IMR-90 (cell line): ENCODE results near the gene FMO4. TPM values are rescaled to one million over a fixed set of nuclear protein-coding genes. Genes with fewer than 3 reads are reported as not detected.

Experiments used
- ATAC-seq: fragments of 200-7000 bp; cut with Tn5 transposase; 2 replicates; pipeline ENCODE4 v1.9.1; 2020; ENCODE audit warnings: low read depth, mild to moderate bottlenecking, moderate library complexity
- BruUV-seq: library from RNA; stranded (reverse); fragments of 400-500 nt; replicated peaks from 2 replicates; lab custom pipeline; 2021; lab: Mats Ljungman, UMichigan
- CTCF ChIA-PET: fragments of 300-600 bp; formaldehyde crosslinking; extraction: SDS; loops from one replicate; lab custom pipeline; 2021; ENCODE audit warnings: antibody characterized with exemption; lab: Yijun Ruan, JAX
- POLR2A ChIA-PET: fragments of 300-600 bp; sonication (Branson Sonifier 250); formaldehyde crosslinking; loops from one replicate; lab custom pipeline; 2022; ENCODE audit warnings: antibody characterized with exemption; ENCODE audit not compliant: unreplicated experiment; lab: Charles Lee
- DNase-seq: peaks from one replicate; pipeline ENCODE4 v3.0.0; 2013
- H2AFZ ChIP-seq: replicated peaks from 2 replicates; pipeline ENCODE3; 2013; ENCODE audit warnings: low read length, mild to moderate bottlenecking; ENCODE audit not compliant: poor library complexity
- H2AK5ac ChIP-seq: 2 replicates; pipeline ENCODE4 v1.6.1; 2013; ENCODE audit warnings: low read depth, low read length, inconsistent platforms
- H2AK9ac ChIP-seq: replicated peaks from 2 replicates; pipeline ENCODE3; 2013; ENCODE audit warnings: mild to moderate bottlenecking, low read depth, low read length, moderate library complexity; ENCODE audit not compliant: poor library complexity
- H2BK120ac ChIP-seq: 2 replicates; pipeline ENCODE4 v1.6.1; 2013; ENCODE audit warnings: low read depth, low read length, inconsistent platforms
- H2BK15ac ChIP-seq: 3 replicates; pipeline ENCODE4 v1.6.1; 2013; ENCODE audit warnings: low read depth, low read length, inconsistent platforms
- H2BK20ac ChIP-seq: 2 replicates; pipeline ENCODE4 v1.6.1; 2013; ENCODE audit warnings: low read depth, mild to moderate bottlenecking, inconsistent platforms, low read length, moderate library complexity
- H2BK5ac ChIP-seq: 2 replicates; pipeline ENCODE4 v1.6.1; 2013; ENCODE audit warnings: mild to moderate bottlenecking, low read depth, low read length, inconsistent platforms; ENCODE audit not compliant: poor library complexity, severe bottlenecking
- H3K14ac ChIP-seq: replicated peaks from 2 replicates; pipeline ENCODE4 v1.6.1; 2013; ENCODE audit warnings: low read depth, low read length, inconsistent platforms
- H3K18ac ChIP-seq: 2 replicates; pipeline ENCODE4 v1.6.1; 2013; ENCODE audit warnings: low read depth, low read length, control low read depth
- H3K23ac ChIP-seq: 2 replicates; pipeline ENCODE4 v1.6.1; 2013; ENCODE audit warnings: low read depth, low read length, inconsistent platforms
- H3K27ac ChIP-seq: 2 replicates; pipeline ENCODE4 v1.5.1; 2013; ENCODE audit warnings: mild to moderate bottlenecking, control low read depth, low read length; ENCODE audit not compliant: insufficient read depth
- H3K27me3 ChIP-seq: 2 replicates; pipeline ENCODE4 v1.6.1; 2013; ENCODE audit warnings: low read length; ENCODE audit not compliant: control insufficient read depth, insufficient read depth
- H3K36me3 ChIP-seq: 2 replicates; pipeline ENCODE4 v1.6.1; 2013; ENCODE audit warnings: low read length, mixed read lengths; ENCODE audit not compliant: control insufficient read depth, insufficient read depth
- H3K4ac ChIP-seq: 2 replicates; pipeline ENCODE4 v1.6.1; 2013; ENCODE audit warnings: low read depth, low read length, inconsistent platforms
- H3K4me1 ChIP-seq: 2 replicates; pipeline ENCODE4 v1.6.1; 2013; ENCODE audit warnings: low read length, mixed read lengths; ENCODE audit not compliant: control insufficient read depth, insufficient read depth
- H3K4me2 ChIP-seq: 2 replicates; pipeline ENCODE4 v1.6.1; 2013; ENCODE audit warnings: low read depth, mild to moderate bottlenecking, control low read depth, low read length, moderate library complexity
- H3K4me3 ChIP-seq: 2 replicates; pipeline ENCODE4 v1.5.1; 2013; ENCODE audit warnings: low read depth, mild to moderate bottlenecking, control low read depth, low read length, moderate library complexity; ENCODE audit not compliant: insufficient read depth
- H3K56ac ChIP-seq: 2 replicates; pipeline ENCODE4 v1.6.1; 2013; ENCODE audit warnings: low read length, inconsistent platforms; ENCODE audit not compliant: insufficient read depth; ENCODE audit errors: extremely low read depth
- H3K79me1 ChIP-seq, 2 experiments: 2 replicates each; pipeline ENCODE4 v1.6.1; 2013; ENCODE audit warnings: low read length in 2 of 2, inconsistent platforms in 1 of 2, low read depth in 1 of 2
- H3K9ac ChIP-seq: 2 replicates; pipeline ENCODE4 v1.6.1; 2013; ENCODE audit warnings: low read depth, low read length, control low read depth
- H3K9me1 ChIP-seq: 2 replicates; pipeline ENCODE4 v1.6.1; 2013; ENCODE audit warnings: low read length, inconsistent platforms; ENCODE audit not compliant: insufficient read depth
- H3K9me3 ChIP-seq: 2 replicates; pipeline ENCODE4 v1.6.1; 2013; ENCODE audit warnings: low read length; ENCODE audit not compliant: control insufficient read depth, insufficient read depth
- H4K20me1 ChIP-seq: 2 replicates; pipeline ENCODE4 v1.6.1; 2013; ENCODE audit warnings: low read length, inconsistent platforms; ENCODE audit not compliant: insufficient read depth
- H4K5ac ChIP-seq: 2 replicates; pipeline ENCODE4 v1.6.1; 2013; ENCODE audit warnings: mild to moderate bottlenecking, low read depth, low read length, control low read depth
- H4K8ac ChIP-seq, 2 experiments: 2 replicates each; pipeline ENCODE4 v1.6.1; 2013; ENCODE audit warnings: low read depth in 2 of 2, low read length in 2 of 2, control low read depth in 1 of 2, inconsistent platforms in 1 of 2
- H4K91ac ChIP-seq: 2 replicates; pipeline ENCODE4 v1.6.1; 2013; ENCODE audit warnings: low read depth, low read length, inconsistent platforms; ENCODE audit not compliant: insufficient read depth
- BHLHE40 ChIP-seq: fragments of 150-350 bp; IDR thresholded peaks from 2 replicates; pipeline ENCODE4 v1.6.1; 2016; ENCODE audit warnings: mild to moderate bottlenecking, low read depth, low read length
- CEBPB ChIP-seq: IDR thresholded peaks from 2 replicates; pipeline ENCODE4 v1.6.1; 2012; ENCODE audit warnings: low read depth, low read length, improper control_type of control experiment
- CHD1 ChIP-seq: IDR thresholded peaks from 2 replicates; pipeline ENCODE4 v1.6.1; 2012; ENCODE audit warnings: low read depth, low read length, improper control_type of control experiment
- ELK1 ChIP-seq: fragments of 150-350 bp; IDR thresholded peaks from 2 replicates; pipeline ENCODE4 v1.6.1; 2016; ENCODE audit warnings: low read depth, mild to moderate bottlenecking, low read length, moderate library complexity, borderline replicate concordance
- FOS ChIP-seq: fragments of 150-350 bp; IDR thresholded peaks from 2 replicates; pipeline ENCODE4 v1.6.1; 2016; ENCODE audit warnings: low read depth, low read length
- MAZ ChIP-seq: IDR thresholded peaks from 2 replicates; pipeline ENCODE4 v1.6.1; 2012; ENCODE audit warnings: low read depth, mild to moderate bottlenecking, low read length, improper control_type of control experiment, moderate library complexity, borderline replicate concordance
- MXI1 ChIP-seq: IDR thresholded peaks from 2 replicates; pipeline ENCODE4 v1.6.1; 2012; ENCODE audit warnings: low read depth, mild to moderate bottlenecking, low read length, moderate library complexity, borderline replicate concordance
- NFE2L2 ChIP-seq: fragments of 150-350 bp; IDR thresholded peaks from 2 replicates; pipeline ENCODE4 v1.6.1; 2016; ENCODE audit warnings: low read depth, mild to moderate bottlenecking, low read length
- POLR2A ChIP-seq: IDR thresholded peaks from 2 replicates; pipeline ENCODE4 v1.6.1; 2012; ENCODE audit warnings: mild to moderate bottlenecking, low read depth, low read length
- RAD21 ChIP-seq: IDR thresholded peaks from 2 replicates; pipeline ENCODE4 v1.6.1; 2012; ENCODE audit warnings: low read length, improper control_type of control experiment
- RCOR1 ChIP-seq: IDR thresholded peaks from 2 replicates; pipeline ENCODE4 v1.6.1; 2012; ENCODE audit warnings: mild to moderate bottlenecking, low read length, improper control_type of control experiment; ENCODE audit not compliant: insufficient replicate concordance
- RFX5 ChIP-seq: IDR thresholded peaks from 2 replicates; pipeline ENCODE4 v1.8.0; 2012; ENCODE audit warnings: low read depth, mild to moderate bottlenecking, low read length, moderate library complexity
- SMC3 ChIP-seq: fragments of 150-350 bp; IDR thresholded peaks from 2 replicates; pipeline ENCODE4 v1.6.1; 2016; ENCODE audit warnings: low read depth, mild to moderate bottlenecking, antibody characterized with exemption, low read length, moderate library complexity
- USF2 ChIP-seq: fragments of 150-350 bp; IDR thresholded peaks from 2 replicates; pipeline ENCODE4 v1.6.1; 2017; ENCODE audit warnings: mild to moderate bottlenecking, antibody characterized with exemption, low read length, low read depth
- WGBS, 2 experiments: methylation state at CpG; one replicate each; pipeline versions ENCODE4 v1.1.5 to v1.1.7; 2013; ENCODE audit warnings: missing lambda C conversion rate in 2 of 2; ENCODE audit not compliant: insufficient read length in 1 of 2; ENCODE audit errors: extremely low coverage in 2 of 2; 5-methylcytosine and 5-hydroxymethylcytosine counted together
- dilution Hi-C: fragments of 300-500 bp; cut with HindIII; formaldehyde crosslinking; loops from one replicate; pipeline ENCODE4 v1.14.3; 2018; ENCODE audit warnings: low sequenced_read_pairs; ENCODE audit not compliant: unreplicated experiment
- in situ Hi-C: fragments of 300-500 bp; cut with MboI; formaldehyde crosslinking; loops from 3 replicates; pipeline ENCODE4 v1.14.3; 2019; ENCODE audit warnings: low sequenced_read_pairs, inconsistent platforms, mixed read lengths
- intact Hi-C: fragments of 100-400 bp; cut with micrococcal nuclease; formaldehyde crosslinking; loops from 2 replicates; pipeline ENCODE4 v1.10.0; 2022
- polyA plus RNA-seq, 3 experiments: library from polyadenylated mRNA; depleted of rRNA; stranded (reverse); fragments of >200 nt; gene quantifications; 2 replicates each; pipeline ENCODE4 v1.2.3, GENCODE V29; 2012; ENCODE audit warnings: low replicate concordance in 1 of 3
- total RNA-seq: library from RNA; depleted of rRNA; stranded (reverse); fragments of >200 nt; gene quantifications from 2 replicates; pipeline ENCODE4 v1.2.3, GENCODE V29; 2012

FMO4 gene
- total and polyA plus RNA-seq, 2 of the 4 experiments (the other 2 are of a cell fraction), result 0.36 to 0.55 TPM

GRCh38 chr1:171313835-171314320 is at the start of gene FMO4 (continued):
- no peak for TF ChIP-seq CHD1
- TF ChIP-seq MXI1, result no peak
- no peak for TF ChIP-seq NFE2L2

- Histone ChIP-seq H3K4me1 (no peaks in the 10 kb centered on the region), H3K4me3 (no peak overlapping the region), H2BK20ac (no peak overlapping the region), H3K36me3 (no peaks in the 10 kb centered on the region), H2BK15ac (no peak overlapping the region), H3K27ac (no peak overlapping the region), H3K23ac (no peak overlapping the region), H3K56ac (no peak overlapping the region), H2BK5ac (no peak overlapping the region), H2AFZ (no peak overlapping the region), H3K14ac (no peak overlapping the region), H3K4ac (no peak overlapping the region), H2AK5ac (no peak overlapping the region), H4K91ac (no peak overlapping the region), H3K9me1 (no peaks in the 10 kb centered on the region), H3K18ac (no peak overlapping the region), H4K20me1 (no peaks in the 10 kb centered on the region), H3K27me3 (no peaks in the 10 kb centered on the region), H2AK9ac (no peak overlapping the region), H3K9ac (no peak overlapping the region), H3K4me2 (no peak overlapping the region), H4K5ac (no peak overlapping the region), H2BK120ac (no peak overlapping the region), H4K8ac (no peak overlapping the region), H3K9me3 (no peaks in the 10 kb centered on the region), H3K79me1 (no peaks in the 10 kb centered on the region)
- ATAC-seq, result no peak
- BruUV-seq, result no TSS peak
- no peak for DNase-seq
- CTCF ChIA-PET, result no interaction called here
- dilution Hi-C loops, result no loop called here
- WGBS, 2 experiments, result no CpG with 5 or more reads among the region's 2 CpGs
- in situ Hi-C loops, result no loop called here
- POLR2A ChIA-PET, result no interaction called here
- intact Hi-C loops, result no loop called here
- no peak for TF ChIP-seq USF2
- TF ChIP-seq CEBPB, result no peak
- no peak for TF ChIP-seq POLR2A
- TF ChIP-seq CHD1, result no peak
- TF ChIP-seq RFX5, result no peak
- TF ChIP-seq MXI1, result no peak
- no peak for TF ChIP-seq NFE2L2
- TF ChIP-seq MAZ, result no peak
- no peak for TF ChIP-seq RAD21
- TF ChIP-seq ELK1, result no peak
- TF ChIP-seq RCOR1, result no peak
- no peak for TF ChIP-seq SMC3
- no peak for TF ChIP-seq FOS
- no peak for TF ChIP-seq BHLHE40
Observed at GRCh38 chr1:171265686-171266085, 48.3 kb upstream of the FMO4 start.
